ENCODE data around the gene LRTM2.

LRTM2 gene

DNA sequence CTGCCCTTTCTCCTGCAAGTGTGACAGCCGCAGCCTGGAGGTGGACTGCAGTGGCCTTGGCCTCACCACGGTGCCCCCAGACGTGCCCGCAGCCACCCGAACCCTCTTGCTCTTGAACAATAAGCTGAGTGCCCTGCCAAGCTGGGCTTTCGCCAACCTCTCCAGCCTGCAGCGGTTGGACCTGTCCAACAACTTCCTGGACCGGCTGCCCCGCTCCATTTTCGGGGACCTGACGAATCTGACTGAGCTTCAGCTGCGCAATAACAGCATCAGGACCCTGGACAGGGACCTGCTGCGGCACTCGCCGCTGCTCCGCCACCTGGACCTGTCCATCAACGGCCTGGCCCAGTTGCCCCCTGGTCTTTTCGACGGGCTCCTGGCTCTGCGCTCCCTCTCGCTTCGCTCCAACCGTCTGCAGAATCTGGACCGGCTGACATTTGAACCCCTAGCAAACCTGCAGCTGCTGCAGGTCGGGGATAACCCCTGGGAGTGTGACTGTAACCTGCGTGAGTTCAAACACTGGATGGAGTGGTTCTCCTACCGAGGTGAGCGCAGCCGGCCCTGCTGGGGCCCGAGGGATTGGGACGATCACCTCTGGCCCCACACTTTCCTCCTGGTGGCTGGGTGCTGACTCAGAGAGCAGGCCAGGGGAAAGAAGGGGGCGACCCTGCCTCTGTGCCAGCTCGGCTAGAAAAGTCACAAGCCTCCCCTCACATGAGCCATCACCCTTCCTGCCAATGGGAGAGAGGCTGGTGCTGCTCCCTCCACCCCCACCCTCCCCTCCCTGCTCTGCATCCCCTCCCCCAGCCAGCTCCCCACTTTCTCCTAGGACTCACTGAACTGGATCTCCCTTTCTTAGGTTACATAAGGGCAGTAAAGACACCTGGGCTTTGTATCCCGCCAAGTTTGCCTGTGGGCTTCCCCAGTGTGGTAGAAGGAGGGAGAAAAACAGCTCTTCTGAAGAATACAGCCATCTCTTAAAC is 10.9 kb downstream of the LRTM2 start:
- H3K4me3 ChIP-seq (replicated peaks; ENCODE audit: low read depth, low read length): no peak overlapping the region
- TF ChIP-seq, protein P1, sequence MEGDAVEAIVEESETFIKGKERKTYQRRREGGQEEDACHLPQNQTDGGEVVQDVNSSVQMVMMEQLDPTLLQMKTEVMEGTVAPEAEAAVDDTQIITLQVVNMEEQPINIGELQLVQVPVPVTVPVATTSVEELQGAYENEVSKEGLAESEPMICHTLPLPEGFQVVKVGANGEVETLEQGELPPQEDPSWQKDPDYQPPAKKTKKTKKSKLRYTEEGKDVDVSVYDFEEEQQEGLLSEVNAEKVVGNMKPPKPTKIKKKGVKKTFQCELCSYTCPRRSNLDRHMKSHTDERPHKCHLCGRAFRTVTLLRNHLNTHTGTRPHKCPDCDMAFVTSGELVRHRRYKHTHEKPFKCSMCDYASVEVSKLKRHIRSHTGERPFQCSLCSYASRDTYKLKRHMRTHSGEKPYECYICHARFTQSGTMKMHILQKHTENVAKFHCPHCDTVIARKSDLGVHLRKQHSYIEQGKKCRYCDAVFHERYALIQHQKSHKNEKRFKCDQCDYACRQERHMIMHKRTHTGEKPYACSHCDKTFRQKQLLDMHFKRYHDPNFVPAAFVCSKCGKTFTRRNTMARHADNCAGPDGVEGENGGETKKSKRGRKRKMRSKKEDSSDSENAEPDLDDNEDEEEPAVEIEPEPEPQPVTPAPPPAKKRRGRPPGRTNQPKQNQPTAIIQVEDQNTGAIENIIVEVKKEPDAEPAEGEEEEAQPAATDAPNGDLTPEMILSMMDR (IDR thresholded peaks at IDR 0.05; ENCODE audit: low read depth, low read length, missing control alignments): no peak
- peak; percentile 9 for DNase-seq (ENCODE audit: extremely low read depth, low read depth)

DNA sequence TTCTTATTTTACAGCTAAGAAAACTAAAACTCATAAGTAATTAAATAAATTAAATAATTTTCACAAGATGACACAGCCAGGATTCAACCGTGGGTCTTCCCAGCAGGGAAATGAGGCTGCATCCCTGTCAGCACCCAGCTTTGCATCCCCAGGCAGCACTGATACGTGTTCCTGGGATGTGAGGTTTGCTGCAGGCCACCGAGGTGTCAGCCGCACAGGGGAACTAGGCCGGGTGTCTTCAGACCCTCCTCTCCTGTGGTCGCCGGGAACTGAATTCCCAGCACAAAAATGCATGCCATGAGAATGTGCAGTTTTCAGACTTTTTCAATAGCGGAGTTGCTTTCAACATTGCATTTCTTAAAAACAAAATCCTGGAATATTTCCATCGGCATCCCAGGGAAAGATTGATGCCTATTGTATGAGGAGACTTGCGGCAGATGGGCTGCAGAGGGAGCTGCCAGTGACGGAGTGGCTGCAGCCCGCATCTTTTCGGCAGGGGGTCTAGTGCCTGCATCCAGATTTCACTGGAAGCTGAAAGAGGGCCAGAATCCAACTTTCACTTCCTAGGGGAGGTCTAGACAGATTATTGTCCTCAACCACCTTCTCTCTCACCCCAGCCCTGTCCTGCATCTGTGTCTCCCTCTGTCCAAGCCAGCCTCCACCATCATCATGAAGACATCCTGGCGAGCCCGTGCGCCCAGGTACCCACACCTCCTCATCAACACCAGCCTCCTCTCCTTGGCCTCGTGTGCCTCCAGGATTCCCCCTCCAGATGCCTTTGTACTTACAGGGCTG is 12.6 kb downstream of the LRTM2 start:
- no peak for DNase-seq (ENCODE audit: extremely low read depth, low read depth)
- H3K4me3 ChIP-seq (replicated peaks; ENCODE audit: low read depth, low read length): no peak overlapping the region
- TF ChIP-seq, protein P1 (IDR thresholded peaks at IDR 0.05; ENCODE audit: low read depth, low read length, missing control alignments): no peak

DNA sequence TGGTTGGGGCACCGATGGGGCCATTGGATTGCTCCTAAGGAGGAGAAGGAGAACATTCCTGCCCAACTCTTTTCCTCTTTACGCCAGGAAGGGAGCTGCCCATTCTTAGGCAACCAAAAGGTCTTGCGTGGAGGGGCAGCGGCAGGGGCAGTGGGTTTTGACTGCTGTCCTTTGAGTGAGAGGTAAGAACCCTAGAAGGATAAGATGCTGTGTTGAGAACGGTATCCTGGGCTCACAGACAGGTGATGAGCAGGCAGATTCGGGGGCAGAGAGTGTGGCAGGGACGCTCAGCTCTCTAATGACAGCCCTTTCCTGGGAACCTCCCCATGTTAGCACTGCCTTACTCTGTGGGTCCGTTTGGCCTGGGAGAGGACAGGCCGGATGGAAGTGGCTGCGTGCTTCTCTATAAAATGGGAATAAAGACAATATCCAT is 13.2 kb downstream of the LRTM2 start:
- no peak overlapping the region for H3K4me3 ChIP-seq (replicated peaks; ENCODE audit: low read depth, low read length)
- TF ChIP-seq, protein P1 (IDR thresholded peaks at IDR 0.05; ENCODE audit: low read depth, low read length, missing control alignments): no peak
- no peak for DNase-seq (ENCODE audit: extremely low read depth, low read depth)

DNA sequence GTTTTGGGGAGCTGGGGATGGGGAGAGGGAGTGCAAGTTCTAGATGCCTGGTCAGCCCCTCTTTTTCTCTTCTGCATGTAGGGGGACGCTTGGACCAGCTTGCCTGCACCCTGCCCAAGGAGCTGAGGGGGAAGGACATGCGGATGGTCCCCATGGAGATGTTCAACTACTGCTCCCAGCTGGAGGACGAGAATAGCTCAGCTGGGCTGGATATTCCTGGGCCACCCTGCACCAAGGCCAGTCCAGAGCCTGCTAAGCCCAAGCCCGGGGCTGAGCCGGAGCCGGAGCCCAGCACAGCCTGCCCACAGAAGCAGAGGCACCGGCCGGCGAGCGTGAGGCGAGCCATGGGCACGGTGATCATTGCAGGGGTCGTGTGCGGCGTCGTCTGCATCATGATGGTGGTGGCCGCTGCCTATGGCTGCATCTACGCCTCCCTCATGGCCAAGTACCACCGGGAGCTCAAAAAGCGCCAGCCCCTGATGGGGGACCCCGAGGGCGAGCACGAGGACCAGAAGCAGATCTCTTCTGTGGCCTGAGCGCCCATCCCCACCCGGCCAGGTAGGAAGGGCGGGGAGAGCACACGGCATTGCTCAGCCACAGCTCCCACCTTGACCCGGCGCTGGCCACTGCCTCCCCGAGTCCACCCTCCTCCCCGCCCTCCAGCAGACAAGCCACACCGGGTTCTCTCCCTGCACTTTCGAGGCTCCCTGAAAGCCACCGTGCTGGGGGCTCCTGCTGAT is 14.0 kb downstream of the LRTM2 start:
- no peak for DNase-seq (ENCODE audit: extremely low read depth, low read depth)
- TF ChIP-seq, protein P1 (IDR thresholded peaks at IDR 0.05; ENCODE audit: low read depth, low read length, missing control alignments): no peak
- H3K4me3 ChIP-seq (replicated peaks; ENCODE audit: low read depth, low read length): no peak overlapping the region

DNA sequence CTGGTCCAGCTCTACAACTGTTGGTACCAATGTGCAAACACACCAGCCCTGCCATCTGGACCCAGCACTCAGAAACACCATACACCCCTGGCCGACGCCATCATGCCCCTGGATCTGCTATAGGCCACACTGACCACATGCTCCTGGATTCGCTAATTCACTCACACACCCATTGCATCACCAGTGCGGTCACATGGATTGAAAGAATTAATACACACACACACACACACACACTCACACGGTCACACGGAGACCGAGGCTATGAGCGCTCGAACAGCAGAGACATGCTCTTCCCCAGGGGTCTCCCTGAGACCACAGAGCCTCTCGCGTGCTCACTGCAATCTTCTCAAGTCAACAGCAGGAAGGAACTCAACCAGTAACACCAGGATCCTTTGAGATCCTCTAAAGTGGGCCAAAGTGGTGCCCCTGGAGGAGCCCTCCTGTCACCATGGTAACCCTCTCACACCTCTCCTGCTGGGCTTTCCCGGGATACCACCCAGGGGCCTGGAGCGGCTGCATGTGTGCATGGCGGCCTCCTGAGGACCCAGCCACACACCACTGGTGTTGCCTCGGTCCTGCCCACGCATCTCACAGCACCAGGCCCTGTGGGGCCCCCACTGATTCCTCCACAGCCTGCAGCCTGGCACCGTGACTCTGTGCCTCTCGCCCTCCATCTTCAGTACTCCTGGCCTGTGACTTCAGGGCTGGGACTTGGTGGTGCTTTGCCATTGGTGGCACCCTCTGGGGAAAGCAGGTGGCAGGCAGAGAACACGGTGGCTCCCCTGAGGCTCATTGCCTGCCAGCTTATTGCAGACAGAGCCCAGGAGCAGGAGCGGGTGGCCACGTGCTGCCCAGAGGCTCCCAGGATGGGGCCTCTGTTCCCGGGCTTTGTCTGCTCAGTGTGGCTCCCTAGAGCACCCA is 15.1 kb downstream of the LRTM2 start:
- no peak overlapping the region for H3K4me3 ChIP-seq (replicated peaks; ENCODE audit: low read depth, low read length)
- no peak for DNase-seq (ENCODE audit: extremely low read depth, low read depth)
- TF ChIP-seq, protein P1 (IDR thresholded peaks at IDR 0.05; ENCODE audit: low read depth, low read length, missing control alignments): no peak
